GM19043 (cell line): Measurements from ENCODE around the gene IQCH.

Source experiments
- ATAC-seq: cut with Tn5 transposase; IDR thresholded peaks from one replicate; pipeline ENCODE4 v1.9.1; 2021; ENCODE audit warnings: low read depth; ENCODE audit not compliant: unreplicated experiment

The IQCH gene

GRCh38 chr15:67386947-67387346, 132.4 kb downstream of the IQCH start:
- ATAC-seq = no peak

- no peak for ATAC-seq
Measured at GRCh38 chr15:67389975-67390374, 135.4 kb downstream of the IQCH start.

- no peak for ATAC-seq
Measured at GRCh38 chr15:67394873-67395639, 140.5 kb downstream of the IQCH start.

- ATAC-seq = no peak
Measured at GRCh38 chr15:67396114-67396513, 141.5 kb downstream of the IQCH start.

DNA sequence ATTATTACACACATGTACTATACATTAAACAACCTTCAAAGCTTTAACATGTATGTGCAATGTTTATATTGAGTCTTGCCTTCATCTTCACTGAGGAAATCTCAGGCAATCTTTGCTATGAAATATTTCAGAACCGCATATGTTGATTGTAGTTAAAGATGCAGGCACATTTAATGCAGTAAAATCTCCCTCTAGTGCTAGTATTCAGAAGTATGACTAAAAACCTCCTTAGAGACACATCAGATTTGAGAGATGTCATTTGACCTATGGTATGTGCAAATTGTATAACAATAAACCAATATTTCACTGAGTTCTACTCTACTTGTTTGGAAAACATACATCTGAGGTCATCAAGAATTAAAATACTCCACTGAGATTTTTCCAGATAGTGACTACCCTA, 142.6 kb downstream of the IQCH start:
- no peak for ATAC-seq

- no peak for ATAC-seq
Measured at GRCh38 chr15:67399925-67400324, 145.3 kb downstream of the IQCH start.

- ATAC-seq = no peak
Measured at GRCh38 chr15:67400890-67401289, 146.3 kb downstream of the IQCH start.

DNA sequence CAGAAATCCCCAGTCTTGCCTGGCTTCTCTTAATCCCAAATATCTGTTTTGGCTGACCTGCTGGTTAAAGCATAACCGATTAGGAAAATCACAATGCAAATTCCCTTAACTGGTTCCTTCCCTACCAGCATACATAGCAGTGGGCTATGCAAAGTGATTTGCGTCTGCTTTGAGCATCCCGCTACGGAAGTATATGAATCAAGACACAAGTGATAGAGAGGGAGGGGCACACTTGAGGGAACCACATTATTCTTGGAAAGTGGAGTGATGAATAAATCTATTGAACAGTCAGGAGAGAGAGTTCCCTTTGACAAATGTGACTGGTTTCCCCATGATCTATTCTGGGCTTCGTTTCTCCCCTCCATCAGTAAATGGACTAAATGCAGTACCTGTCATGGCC, 146.8 kb downstream of the IQCH start:
- no peak for ATAC-seq

DNA sequence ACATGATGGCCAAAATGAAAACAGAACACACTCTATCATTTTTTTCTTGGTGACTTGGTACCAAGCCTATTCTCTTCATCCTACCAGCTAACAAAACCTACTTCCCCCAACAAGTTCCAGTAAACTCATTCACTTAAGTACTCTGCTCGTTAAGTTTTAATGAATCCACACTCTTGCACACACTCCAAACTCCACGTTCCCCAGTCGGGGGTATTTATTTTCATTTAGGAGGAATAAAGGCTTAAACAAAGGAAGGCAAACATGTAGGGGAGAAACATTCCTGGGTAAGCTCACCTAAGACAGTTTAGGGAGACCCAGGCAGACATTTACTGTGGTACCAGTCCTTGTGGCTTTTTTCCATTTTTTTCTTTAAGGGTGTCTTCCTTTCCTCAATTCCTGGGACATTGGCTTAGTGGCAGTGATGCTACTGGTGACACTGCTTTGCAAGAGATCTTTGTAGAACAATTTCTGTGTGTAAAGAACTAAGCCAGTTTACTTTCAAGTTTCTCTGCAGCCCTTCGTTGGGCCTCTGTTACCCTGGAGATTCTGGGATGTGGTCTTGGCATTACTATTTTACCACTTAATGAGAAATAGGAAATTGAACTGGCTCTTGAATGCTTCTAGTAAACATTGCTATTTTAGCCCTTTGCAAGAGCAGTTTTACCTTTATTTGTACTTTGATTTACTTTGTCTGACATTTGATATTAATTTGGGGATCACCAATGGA, 149.0 kb downstream of the IQCH start:
- ATAC-seq = no peak

DNA sequence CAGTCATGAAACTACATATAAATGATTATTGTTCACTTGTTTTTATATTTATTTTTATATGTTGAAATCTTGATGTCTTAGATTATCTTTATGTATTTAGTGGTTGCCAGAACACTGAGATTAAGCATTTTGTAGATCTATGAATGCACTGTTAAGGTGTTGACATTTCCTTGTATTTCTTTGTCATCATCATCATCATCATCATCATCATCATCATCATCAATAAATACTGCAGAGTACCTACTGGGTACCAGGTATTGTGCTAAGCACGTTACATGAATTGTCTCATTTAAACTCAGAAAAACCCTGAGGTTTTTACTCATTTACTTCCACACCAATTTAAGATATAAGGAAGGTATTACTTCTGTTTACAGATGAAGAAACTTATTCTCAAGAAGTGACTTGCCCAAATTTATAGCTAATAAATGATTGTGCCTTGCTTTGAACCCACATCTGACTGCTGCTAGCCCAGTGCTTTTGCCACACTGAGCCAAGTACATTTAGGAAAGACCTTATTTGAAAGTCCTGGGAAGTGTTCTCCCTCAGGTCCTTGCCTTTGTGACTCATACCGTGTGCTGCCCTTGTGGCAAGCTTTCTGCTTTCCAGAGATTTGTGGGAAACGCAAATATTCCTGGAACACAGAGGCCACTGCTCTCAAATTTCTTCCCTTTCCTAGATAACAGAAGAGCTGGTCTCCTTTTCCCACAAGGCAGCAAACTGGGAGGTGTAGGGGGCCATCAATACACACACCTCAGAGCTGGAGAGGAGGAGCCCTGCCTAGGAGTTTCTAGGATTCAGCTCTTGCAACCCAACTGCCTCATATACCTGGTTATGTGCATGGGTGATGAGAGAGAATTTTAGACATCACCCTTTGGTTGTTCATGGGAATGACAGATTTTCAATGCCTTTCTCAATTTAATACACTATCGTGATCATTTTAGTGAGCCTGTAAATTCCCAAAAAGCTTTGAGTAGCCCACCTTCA, 150.9 kb downstream of the IQCH start:
- ATAC-seq = no peak

DNA sequence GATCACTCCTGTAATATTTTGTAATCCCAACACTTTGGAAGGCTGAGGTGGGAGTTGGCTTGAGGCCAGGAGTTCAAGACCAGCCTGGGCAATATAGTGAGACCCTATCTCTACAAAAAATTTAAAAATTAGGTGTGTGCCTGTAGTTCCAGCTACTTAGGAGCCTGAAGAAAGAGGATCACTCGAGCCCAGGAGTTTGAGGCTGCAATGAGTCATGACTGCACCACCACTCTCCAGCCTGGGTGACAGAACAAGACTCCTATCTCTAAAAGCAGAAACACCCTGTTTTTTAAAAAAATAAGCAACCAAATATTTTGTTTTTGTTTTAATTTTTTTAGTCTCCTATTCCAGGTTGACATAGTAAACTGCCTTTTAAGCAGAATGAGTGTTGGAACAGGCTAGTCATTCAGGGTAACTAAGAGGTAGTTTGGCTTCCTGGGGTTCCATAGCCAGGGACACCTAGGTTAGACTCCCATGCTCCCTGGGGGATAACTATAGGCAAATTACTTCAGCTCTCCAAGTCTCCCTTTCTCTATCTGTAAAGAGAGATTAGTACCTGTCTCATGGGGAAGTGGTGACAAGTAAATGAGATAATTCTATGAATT, 151.8 kb downstream of the IQCH start:
- no peak for ATAC-seq

DNA sequence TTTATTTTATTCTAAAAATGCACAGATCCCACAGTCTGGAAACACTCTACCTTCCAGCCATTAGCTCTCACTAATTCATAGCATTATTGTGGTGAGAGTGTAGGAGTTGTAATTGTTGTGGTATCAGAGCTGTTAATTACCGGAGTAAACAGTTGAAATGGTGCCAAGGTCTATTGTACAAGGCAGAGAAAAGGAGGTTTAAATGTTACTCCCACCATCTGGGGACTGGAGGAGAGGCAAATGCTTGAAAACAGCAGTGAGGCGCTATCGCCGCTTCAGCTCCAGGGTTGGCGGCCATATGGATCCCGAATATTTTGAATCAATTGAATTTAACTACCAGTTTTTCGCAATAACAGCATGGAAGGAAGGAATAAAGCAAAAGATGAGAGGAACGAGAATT, 153.2 kb downstream of the IQCH start:
- no peak for ATAC-seq

- no peak for ATAC-seq
Measured at GRCh38 chr15:67409175-67409574, 154.6 kb downstream of the IQCH start.

- ATAC-seq = no peak
Measured at GRCh38 chr15:67411486-67411885, 156.9 kb downstream of the IQCH start.

DNA sequence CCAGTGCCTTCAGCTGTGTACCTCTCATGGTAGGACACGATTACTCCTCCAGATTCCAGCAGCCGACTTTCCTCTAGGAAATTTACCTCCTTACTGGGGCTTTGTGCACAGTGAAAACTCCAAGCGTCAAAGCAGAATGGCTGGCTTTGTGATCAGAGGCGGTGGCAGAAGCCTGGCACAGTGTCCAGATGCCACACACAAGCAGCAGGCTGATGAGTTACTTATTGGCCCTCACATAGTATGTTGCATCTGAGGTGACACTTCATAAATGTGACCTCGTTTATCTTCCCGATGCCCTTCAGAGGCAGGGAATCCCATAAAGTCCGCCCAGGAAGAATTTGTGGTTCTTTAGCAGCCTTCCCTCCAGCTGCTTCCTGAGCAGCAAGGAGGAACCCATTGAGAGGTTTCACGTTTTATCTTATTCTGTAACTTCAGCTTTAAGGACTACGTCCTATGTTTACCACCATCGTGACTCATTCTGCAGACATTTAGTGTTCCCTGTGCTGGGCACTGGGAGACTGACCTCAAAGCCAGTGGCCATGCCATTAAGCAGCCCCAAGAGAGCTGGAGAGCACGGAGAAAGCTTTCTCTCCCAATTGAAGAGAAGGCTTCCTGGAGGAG, 159.3 kb downstream of the IQCH start:
- ATAC-seq = no peak

DNA sequence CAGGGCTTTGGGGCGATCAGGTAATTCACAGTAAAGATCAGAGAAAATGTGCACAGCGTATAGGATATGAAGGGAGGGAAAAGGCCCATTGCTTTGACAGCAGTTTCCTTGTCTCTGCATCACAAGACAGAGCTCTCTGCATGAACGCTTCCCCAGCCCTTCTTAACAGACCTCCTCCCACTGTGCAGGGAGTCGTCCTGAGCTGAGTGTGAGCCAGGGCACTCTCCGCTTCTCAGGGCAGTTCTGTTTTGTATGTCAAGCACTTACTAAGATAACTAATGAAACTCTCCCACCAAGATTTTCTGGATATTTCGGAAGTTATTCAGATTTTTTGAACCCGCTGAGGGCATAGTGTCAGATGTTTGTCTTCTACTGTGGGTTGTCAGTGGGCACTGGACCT, 160.6 kb downstream of the IQCH start:
- ATAC-seq = no peak

- ATAC-seq = no peak
Measured at GRCh38 chr15:67416891-67417290, 162.3 kb downstream of the IQCH start.

GRCh38 chr15:67419705-67420104, 165.1 kb downstream of the IQCH start:
- ATAC-seq = no peak

- ATAC-seq = no peak
Measured at GRCh38 chr15:67420137-67420536, 165.6 kb downstream of the IQCH start.

DNA sequence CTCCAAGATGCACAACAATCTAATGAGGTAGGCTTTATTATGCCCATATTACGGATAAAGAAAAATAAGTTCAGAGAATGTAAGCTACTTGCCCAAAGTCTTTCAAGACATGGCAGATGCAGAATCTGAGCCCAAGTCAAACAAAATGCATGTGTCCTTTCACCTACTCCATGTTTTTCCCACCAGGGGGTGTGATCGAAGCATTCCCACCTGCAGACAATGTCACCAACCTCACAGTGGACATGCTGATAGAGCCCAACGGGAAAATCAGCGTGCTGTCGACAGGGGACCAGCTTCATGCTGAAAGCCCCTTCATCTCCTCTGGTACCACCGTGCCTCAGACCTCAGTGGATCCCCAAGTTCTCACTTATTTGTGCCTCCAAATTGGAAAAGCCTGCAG, 166.5 kb downstream of the IQCH start:
- no peak for ATAC-seq
